Stimulated activated CD4-positive, alpha-beta T cell treated with anti-CD3 and anti-CD28 coated beads, TNF-alpha, amount 100 ng/mL, for 1 hour (primary cell): ENCODE measurements around the gene PIGK.

Experiments used
- DNase-seq, 3 donors: peaks; one replicate each; pipeline ENCODE4 v3.0.0-alpha.2; 2020; ENCODE audit warnings: low read depth in 3 of 3, low spot score in 1 of 3

Gene PIGK

GRCh38 chr1:77040826-77041225 lies 178.4 kb downstream of the PIGK start:
- DNase-seq: no peak

GRCh38 chr1:77039739-77040138 lies 179.5 kb downstream of the PIGK start:
- no peak for DNase-seq

GRCh38 chr1:77039111-77039510 lies 180.1 kb downstream of the PIGK start:
- no peak for DNase-seq
